Liver (tissue), 9 donors: ENCODE results near the gene SIX3. TPM values are rescaled to one million over a fixed set of nuclear protein-coding genes. Genes with fewer than 3 reads are reported as not detected.

ENCODE experiments used
- DNase-seq: peaks from one replicate; pipeline ENCODE4 v3.0.0-alpha.2; 2017; ENCODE audit warnings: low spot score
- H3K27ac ChIP-seq, 2 donors: one replicate each; pipeline ENCODE4 v1.7.0; 2013; ENCODE audit warnings: inconsistent platforms in 2 of 2, low read length in 2 of 2, control low read depth in 1 of 2, low read depth in 1 of 2, mild to moderate bottlenecking in 1 of 2
- H3K27me3 ChIP-seq, 4 donors: one replicate each; pipeline versions ENCODE4 v1.6.1 to v1.7.0; 2013; ENCODE audit warnings: low read length in 3 of 4, inconsistent platforms in 1 of 4, mild to moderate bottlenecking in 1 of 4, moderate library complexity in 1 of 4; ENCODE audit not compliant: control insufficient read depth in 4 of 4, insufficient read depth in 4 of 4
- H3K36me3 ChIP-seq, 4 donors: one replicate each; pipeline versions ENCODE4 v1.6.1 to v1.7.0; 2013; ENCODE audit warnings: low read length in 3 of 4, mild to moderate bottlenecking in 3 of 4, low read depth in 1 of 4, moderate library complexity in 1 of 4; ENCODE audit not compliant: control insufficient read depth in 4 of 4, insufficient read depth in 3 of 4
- H3K4me1 ChIP-seq, 4 donors: one replicate each; pipeline versions ENCODE4 v1.6.1 to v1.7.0; 2013; ENCODE audit warnings: low read length in 3 of 4, mild to moderate bottlenecking in 3 of 4, moderate library complexity in 1 of 4; ENCODE audit not compliant: control insufficient read depth in 4 of 4, insufficient read depth in 4 of 4
- H3K4me3 ChIP-seq, 3 donors: one replicate each; pipeline versions ENCODE4 v1.6.1 to v1.7.0; 2013; ENCODE audit warnings: low read length in 3 of 3, control low read depth in 1 of 3, low read depth in 1 of 3, mild to moderate bottlenecking in 1 of 3
- H3K9ac ChIP-seq, 2 donors: one replicate each; pipeline ENCODE4 v1.7.0; 2013; ENCODE audit warnings: low read length in 2 of 2, mild to moderate bottlenecking in 2 of 2, moderate library complexity in 2 of 2, control low read depth in 1 of 2, low read depth in 1 of 2
- H3K9me3 ChIP-seq, 4 donors: one replicate each; pipeline versions ENCODE4 v1.6.1 to v1.7.0; 2013; ENCODE audit warnings: low read length in 3 of 4; ENCODE audit not compliant: control insufficient read depth in 4 of 4
- EGR1 ChIP-seq, 2 donors: IDR thresholded peaks; 2 replicates each; pipeline ENCODE4 v1.6.1; 2016 to 2018; ENCODE audit warnings: antibody characterized with exemption in 2 of 2, low read depth in 2 of 2
- GABPA ChIP-seq, 2 donors: IDR thresholded peaks in 1 of 2; conservative IDR thresholded peaks in 1 of 2; 2 replicates each; pipeline ENCODE4 v1.6.1; 2016; ENCODE audit warnings: antibody characterized with exemption in 2 of 2, mild to moderate bottlenecking in 1 of 2, moderate library complexity in 1 of 2
- HNF4A ChIP-seq, 2 donors: conservative IDR thresholded peaks; 2 replicates each; pipeline ENCODE4 v1.6.1; 2016; ENCODE audit warnings: antibody characterized with exemption in 2 of 2, mild to moderate bottlenecking in 2 of 2
- HNF4G ChIP-seq: IDR thresholded peaks from 2 replicates; pipeline ENCODE4 v1.6.1; 2016; ENCODE audit warnings: antibody characterized with exemption
- JUND ChIP-seq, 2 donors: IDR thresholded peaks; 2 replicates each; pipeline ENCODE4 v1.6.1; 2016; ENCODE audit warnings: antibody characterized with exemption in 2 of 2
- RAD21 ChIP-seq, 2 donors: IDR thresholded peaks; 2 replicates each; pipeline ENCODE4 v1.6.1; 2016; ENCODE audit warnings: antibody characterized with exemption in 2 of 2, mild to moderate bottlenecking in 2 of 2
- RXRA ChIP-seq, 2 donors: IDR thresholded peaks; 2 replicates each; pipeline ENCODE4 v1.6.1; 2017 to 2018; ENCODE audit warnings: antibody characterized with exemption in 2 of 2, mild to moderate bottlenecking in 1 of 2
- TAF1 ChIP-seq: conservative IDR thresholded peaks from 2 replicates; pipeline ENCODE4 v1.6.1; 2016; ENCODE audit warnings: antibody characterized with exemption, mild to moderate bottlenecking
- WGBS: extraction: QIAGEN DNeasy Blood & Tissue Kit; methylation state at CpG from one replicate; pipeline ENCODE4 v1.1.7; 2013; 5-methylcytosine and 5-hydroxymethylcytosine counted together
- polyA plus RNA-seq, 2 donors: library from polyadenylated mRNA; stranded (reverse) in 1 of 2; unstranded in 1 of 2; fragments of 200-250 nt in 1 of 2; fragments of >200 nt in 1 of 2; fragmentation: Nextera tagmentation in 1 of 2; extraction: Ambion mirVana in 1 of 2; gene quantifications; one replicate each; pipeline versions ENCODE4 v1.2.1 to v1.2.3, GENCODE V29; 2013 to 2015
- total RNA-seq, 2 donors: library from RNA; depleted of rRNA; stranded (reverse); fragments of >200 nt; gene quantifications; one replicate each; pipeline ENCODE4 v1.2.3, GENCODE V29; 2014
- TF ChIP-seq, protein P1 (sequence below): IDR thresholded peaks from 2 replicates; pipeline ENCODE4 v1.6.1; 2016; ENCODE audit warnings: antibody characterized with exemption, mild to moderate bottlenecking
- TF ChIP-seq, protein P2 (sequence below): IDR thresholded peaks from 2 replicates; pipeline ENCODE4 v1.6.1; 2016; ENCODE audit warnings: antibody characterized with exemption
- TF ChIP-seq, protein P3 (sequence below): IDR thresholded peaks from 2 replicates; pipeline ENCODE4 v1.6.1; 2016; ENCODE audit warnings: antibody characterized with exemption
- TF ChIP-seq, protein P4 (sequence below): IDR thresholded peaks from 2 replicates; pipeline ENCODE4 v1.6.1; 2016; ENCODE audit warnings: antibody characterized with exemption
- TF ChIP-seq, protein P5 (sequence below): fragments of 150-350 bp; IDR thresholded peaks from 2 replicates; pipeline ENCODE4 v1.5.1; 2017; ENCODE audit warnings: improper control_type of control experiment, low read depth, low read length; ENCODE audit not compliant: missing input control
- donor health status: healthy.
- donor health status: healthy.
- donor health status: healthy.
- donor health status: healthy.
- donor health status: healthy.

Gene SIX3
- total and polyA plus RNA-seq, 4 donors, result not detected

DNA sequence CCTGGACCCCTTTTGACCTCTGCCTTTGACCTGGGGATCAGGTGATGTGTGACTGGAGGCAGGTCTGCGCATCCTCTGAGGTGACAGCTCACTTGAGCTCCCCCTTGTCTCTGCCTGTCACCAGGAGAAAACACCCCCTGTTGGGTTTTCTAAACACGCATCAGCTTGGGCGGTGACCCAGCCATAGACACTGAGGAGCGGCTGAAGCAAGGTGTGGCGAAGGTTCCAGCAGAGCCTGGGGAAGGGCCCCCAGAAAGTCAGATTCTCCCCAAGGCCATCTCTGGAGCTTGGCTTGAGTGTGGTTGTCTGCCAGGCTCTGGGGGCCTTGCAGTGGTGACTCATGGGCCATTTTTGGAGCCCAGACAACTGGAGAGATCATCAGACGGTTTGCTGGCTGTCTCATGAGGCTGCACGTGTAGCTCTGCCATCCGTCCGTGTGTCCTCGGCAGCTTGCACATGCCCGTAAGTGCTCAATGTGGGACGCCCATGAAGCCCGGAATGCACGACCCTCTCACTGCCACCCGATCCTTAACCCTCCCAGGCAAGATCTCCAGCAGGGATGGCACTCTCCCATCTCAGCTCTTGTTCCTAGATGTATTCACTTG lies 29.4 kb downstream of the SIX3 start:
- Histone ChIP-seq H3K9me3 (no peaks in the 10 kb centered on the region), H3K9ac (no peak overlapping the region), H3K4me1 (no peaks in the 10 kb centered on the region), H3K36me3 (no peaks in the 10 kb centered on the region), H3K4me3 (no peak overlapping the region), H3K27me3 (peaks cover 0 to 3% (median 0%) of the 10 kb centered on the region in 4 donors), H3K27ac (no peak overlapping the region)
- DNase-seq, result no peak
- 83% methylated on average over 15 of the region's 15 CpGs for WGBS
- TF ChIP-seq, protein P1, sequence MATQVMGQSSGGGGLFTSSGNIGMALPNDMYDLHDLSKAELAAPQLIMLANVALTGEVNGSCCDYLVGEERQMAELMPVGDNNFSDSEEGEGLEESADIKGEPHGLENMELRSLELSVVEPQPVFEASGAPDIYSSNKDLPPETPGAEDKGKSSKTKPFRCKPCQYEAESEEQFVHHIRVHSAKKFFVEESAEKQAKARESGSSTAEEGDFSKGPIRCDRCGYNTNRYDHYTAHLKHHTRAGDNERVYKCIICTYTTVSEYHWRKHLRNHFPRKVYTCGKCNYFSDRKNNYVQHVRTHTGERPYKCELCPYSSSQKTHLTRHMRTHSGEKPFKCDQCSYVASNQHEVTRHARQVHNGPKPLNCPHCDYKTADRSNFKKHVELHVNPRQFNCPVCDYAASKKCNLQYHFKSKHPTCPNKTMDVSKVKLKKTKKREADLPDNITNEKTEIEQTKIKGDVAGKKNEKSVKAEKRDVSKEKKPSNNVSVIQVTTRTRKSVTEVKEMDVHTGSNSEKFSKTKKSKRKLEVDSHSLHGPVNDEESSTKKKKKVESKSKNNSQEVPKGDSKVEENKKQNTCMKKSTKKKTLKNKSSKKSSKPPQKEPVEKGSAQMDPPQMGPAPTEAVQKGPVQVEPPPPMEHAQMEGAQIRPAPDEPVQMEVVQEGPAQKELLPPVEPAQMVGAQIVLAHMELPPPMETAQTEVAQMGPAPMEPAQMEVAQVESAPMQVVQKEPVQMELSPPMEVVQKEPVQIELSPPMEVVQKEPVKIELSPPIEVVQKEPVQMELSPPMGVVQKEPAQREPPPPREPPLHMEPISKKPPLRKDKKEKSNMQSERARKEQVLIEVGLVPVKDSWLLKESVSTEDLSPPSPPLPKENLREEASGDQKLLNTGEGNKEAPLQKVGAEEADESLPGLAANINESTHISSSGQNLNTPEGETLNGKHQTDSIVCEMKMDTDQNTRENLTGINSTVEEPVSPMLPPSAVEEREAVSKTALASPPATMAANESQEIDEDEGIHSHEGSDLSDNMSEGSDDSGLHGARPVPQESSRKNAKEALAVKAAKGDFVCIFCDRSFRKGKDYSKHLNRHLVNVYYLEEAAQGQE, result no peak
- TF ChIP-seq TAF1 (no peak), JUND (IDR thresholded peaks at IDR 0.05) (no peak), GABPA (IDR thresholded peaks at IDR 0.05 in 1 of 2, conservative IDR thresholded peaks at IDR 0.05 in 1 of 2) (no peak), RXRA (IDR thresholded peaks at IDR 0.05) (no peak), HNF4G (no peak), EGR1 (IDR thresholded peaks at IDR 0.05; ENCODE audit: low read depth in 2 of 2) (no peak), RAD21 (IDR thresholded peaks at IDR 0.05) (no peak)
- TF ChIP-seq, protein P2, sequence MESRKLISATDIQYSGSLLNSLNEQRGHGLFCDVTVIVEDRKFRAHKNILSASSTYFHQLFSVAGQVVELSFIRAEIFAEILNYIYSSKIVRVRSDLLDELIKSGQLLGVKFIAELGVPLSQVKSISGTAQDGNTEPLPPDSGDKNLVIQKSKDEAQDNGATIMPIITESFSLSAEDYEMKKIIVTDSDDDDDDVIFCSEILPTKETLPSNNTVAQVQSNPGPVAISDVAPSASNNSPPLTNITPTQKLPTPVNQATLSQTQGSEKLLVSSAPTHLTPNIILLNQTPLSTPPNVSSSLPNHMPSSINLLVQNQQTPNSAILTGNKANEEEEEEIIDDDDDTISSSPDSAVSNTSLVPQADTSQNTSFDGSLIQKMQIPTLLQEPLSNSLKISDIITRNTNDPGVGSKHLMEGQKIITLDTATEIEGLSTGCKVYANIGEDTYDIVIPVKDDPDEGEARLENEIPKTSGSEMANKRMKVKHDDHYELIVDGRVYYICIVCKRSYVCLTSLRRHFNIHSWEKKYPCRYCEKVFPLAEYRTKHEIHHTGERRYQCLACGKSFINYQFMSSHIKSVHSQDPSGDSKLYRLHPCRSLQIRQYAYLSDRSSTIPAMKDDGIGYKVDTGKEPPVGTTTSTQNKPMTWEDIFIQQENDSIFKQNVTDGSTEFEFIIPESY, result no peak
- TF ChIP-seq, protein P3, sequence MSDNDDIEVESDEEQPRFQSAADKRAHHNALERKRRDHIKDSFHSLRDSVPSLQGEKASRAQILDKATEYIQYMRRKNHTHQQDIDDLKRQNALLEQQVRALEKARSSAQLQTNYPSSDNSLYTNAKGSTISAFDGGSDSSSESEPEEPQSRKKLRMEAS, result no peak
- TF ChIP-seq, protein P4, sequence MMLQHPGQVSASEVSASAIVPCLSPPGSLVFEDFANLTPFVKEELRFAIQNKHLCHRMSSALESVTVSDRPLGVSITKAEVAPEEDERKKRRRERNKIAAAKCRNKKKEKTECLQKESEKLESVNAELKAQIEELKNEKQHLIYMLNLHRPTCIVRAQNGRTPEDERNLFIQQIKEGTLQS, result no peak

DNA sequence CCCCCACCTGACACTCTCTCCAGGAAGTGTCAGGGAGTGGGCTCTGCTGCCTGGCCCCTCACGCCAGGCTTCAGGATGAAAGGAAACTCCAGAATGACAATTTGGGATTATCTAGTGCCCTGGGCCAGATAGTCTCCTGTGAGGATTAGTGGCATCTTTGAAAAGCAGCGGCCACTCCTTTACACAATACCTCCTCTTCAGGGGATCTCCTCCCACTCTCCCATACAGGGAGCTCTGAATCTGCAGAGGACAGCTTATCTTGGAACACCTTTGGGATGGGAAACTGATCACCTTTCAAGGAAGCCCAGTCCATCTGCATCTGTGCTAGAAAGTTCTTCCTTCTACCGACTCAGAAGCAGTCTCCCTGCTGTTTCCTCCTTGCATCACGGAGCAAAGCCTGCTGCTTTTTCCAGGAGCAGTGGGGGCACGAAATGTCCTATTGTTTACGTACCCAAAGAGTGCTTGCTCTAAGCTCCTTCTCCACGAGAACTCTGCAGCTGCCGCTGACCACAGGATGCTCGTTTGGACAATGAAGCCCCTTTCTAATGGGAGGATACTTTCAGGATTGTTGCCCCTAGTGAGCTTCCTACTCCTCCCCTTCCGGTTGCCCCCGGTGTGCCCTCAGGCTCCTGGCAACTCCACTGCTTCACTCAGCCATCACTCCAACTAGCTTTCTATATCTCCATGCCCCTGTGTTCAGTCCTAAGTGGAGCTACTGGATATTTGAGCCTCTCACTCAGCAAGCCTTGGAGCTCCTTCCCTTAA lies 31.5 kb downstream of the SIX3 start:
- 21% methylated on average over 11 of the region's 11 CpGs for WGBS
- no peaks in the 10 kb centered on the region for H3K9me3 ChIP-seq
- no peaks in the 10 kb centered on the region for H3K36me3 ChIP-seq
- no peak overlapping the region for H3K4me3 ChIP-seq
- H3K9ac ChIP-seq, result no peak overlapping the region
- no peaks in the 10 kb centered on the region for H3K4me1 ChIP-seq
- TF ChIP-seq, protein P5, sequence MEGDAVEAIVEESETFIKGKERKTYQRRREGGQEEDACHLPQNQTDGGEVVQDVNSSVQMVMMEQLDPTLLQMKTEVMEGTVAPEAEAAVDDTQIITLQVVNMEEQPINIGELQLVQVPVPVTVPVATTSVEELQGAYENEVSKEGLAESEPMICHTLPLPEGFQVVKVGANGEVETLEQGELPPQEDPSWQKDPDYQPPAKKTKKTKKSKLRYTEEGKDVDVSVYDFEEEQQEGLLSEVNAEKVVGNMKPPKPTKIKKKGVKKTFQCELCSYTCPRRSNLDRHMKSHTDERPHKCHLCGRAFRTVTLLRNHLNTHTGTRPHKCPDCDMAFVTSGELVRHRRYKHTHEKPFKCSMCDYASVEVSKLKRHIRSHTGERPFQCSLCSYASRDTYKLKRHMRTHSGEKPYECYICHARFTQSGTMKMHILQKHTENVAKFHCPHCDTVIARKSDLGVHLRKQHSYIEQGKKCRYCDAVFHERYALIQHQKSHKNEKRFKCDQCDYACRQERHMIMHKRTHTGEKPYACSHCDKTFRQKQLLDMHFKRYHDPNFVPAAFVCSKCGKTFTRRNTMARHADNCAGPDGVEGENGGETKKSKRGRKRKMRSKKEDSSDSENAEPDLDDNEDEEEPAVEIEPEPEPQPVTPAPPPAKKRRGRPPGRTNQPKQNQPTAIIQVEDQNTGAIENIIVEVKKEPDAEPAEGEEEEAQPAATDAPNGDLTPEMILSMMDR, result no peak
- TF ChIP-seq RAD21 (IDR thresholded peaks at IDR 0.05), result no peak
- no peak for TF ChIP-seq HNF4A (conservative IDR thresholded peaks at IDR 0.05)
- no peak for DNase-seq
- H3K27me3 ChIP-seq, result peaks cover 0 to 3% (median 0%) of the 10 kb centered on the region in 4 donors
- H3K27ac ChIP-seq, result no peak overlapping the region
